ENCODE measurements around the gene LRBA. TPM values are rescaled to one million over a fixed set of nuclear protein-coding genes. Genes with fewer than 3 reads are reported as not detected.

The LRBA gene
- total RNA-seq, 1 experiment from 2014 or later = 55.3 TPM

GRCh38 chr4:150278206-150278605 lies 736.9 kb downstream of the LRBA start:
- H4K20me1 ChIP-seq (ENCODE audit: control insufficient read depth, insufficient read depth, insufficient read length) = no peaks in the 10 kb centered on the region
- no peak overlapping the region for H2AFZ ChIP-seq (ENCODE audit: low read length)
- H2BK5ac ChIP-seq (ENCODE audit: insufficient read length, low read length) = no peak overlapping the region
- Mint-ChIP-seq H3K27ac (no peak overlapping the region), H3K27me3 (ENCODE audit: low read depth) (no peaks in the 10 kb centered on the region), H3K36me3 (ENCODE audit: insufficient read depth in 1 of 3, low read depth in 3 of 3) (peaks cover 21 to 28% (median 26%) of the 10 kb centered on the region in 3 experiments), H3K4me1 (peaks cover 0 to 15% of the 10 kb centered on the region in 2 experiments; a peak in 2 of 4 replicates), H3K4me3 (no peak overlapping the region), H3K9me3 (peaks cover 3 to 9% of the 10 kb centered on the region in 2 experiments; a peak in 3 of 5 replicates)
- no peak overlapping the region for H3T11ph ChIP-seq (ENCODE audit: low read length)
- DNase-seq = no peak
- no peak overlapping the region for H2BK120ac ChIP-seq (ENCODE audit: low read depth, low read length, poor library complexity, severe bottlenecking)
- no peak for TF ChIP-seq CTCF (conservative IDR thresholded peaks at IDR 0.05)
- H3K18ac ChIP-seq (ENCODE audit: insufficient read length, low read depth, low read length) = no peak overlapping the region
- no peaks in the 10 kb centered on the region for H3K4me1 ChIP-seq (ENCODE audit: insufficient read depth, low read length)
- no peak overlapping the region for H3K23ac ChIP-seq (ENCODE audit: insufficient read length, low read depth, low read length)
- H2BK20ac ChIP-seq (ENCODE audit: low read depth, low read length, poor library complexity, severe bottlenecking) = no peak overlapping the region
- H4K91ac ChIP-seq (ENCODE audit: insufficient read length, low read depth, low read length) = no peak overlapping the region
- no peak overlapping the region for H4K8ac ChIP-seq (replicated peaks; ENCODE audit: insufficient read length, low read depth, low read length)
- no peak overlapping the region for H2BK15ac ChIP-seq (ENCODE audit: low read depth, low read length)
- no peaks in the 10 kb centered on the region for H3K27me3 ChIP-seq (ENCODE audit: insufficient read depth, low read length)
- no peak overlapping the region for H3K9ac ChIP-seq (ENCODE audit: extremely low read depth, insufficient read length, low read length)
- H3K4me2 ChIP-seq (ENCODE audit: insufficient read depth, insufficient read length, low read length) = no peak overlapping the region
- H3K23me2 ChIP-seq (ENCODE audit: insufficient read length, low read depth, low read length, poor library complexity, severe bottlenecking) = no peaks in the 10 kb centered on the region
- H2BK12ac ChIP-seq (ENCODE audit: insufficient read length, low read depth, low read length) = no peak overlapping the region
- H3K79me1 ChIP-seq (ENCODE audit: insufficient read depth, low read depth, low read length, poor library complexity, severe bottlenecking) = no peaks in the 10 kb centered on the region
- H3K4ac ChIP-seq (ENCODE audit: low read depth, low read length) = no peak overlapping the region
- H3K79me2 ChIP-seq (ENCODE audit: insufficient read depth, low read length) = no peaks in the 10 kb centered on the region
- no peak overlapping the region for H3K56ac ChIP-seq (ENCODE audit: insufficient read length, low read depth, low read length)
- no peak overlapping the region for H3K14ac ChIP-seq (ENCODE audit: insufficient read depth, low read length)
- H4K5ac ChIP-seq (ENCODE audit: insufficient read length, low read depth, low read length) = no peak overlapping the region
- H3K9me3 ChIP-seq (ENCODE audit: control insufficient read depth, low read depth, low read length) = no peaks in the 10 kb centered on the region
- no CpG with 5 or more reads among the region's 2 CpGs for WGBS (ENCODE audit: extremely low coverage, insufficient read length, low lambda C conversion rate)
- H3K27ac ChIP-seq (ENCODE audit: insufficient read length, low read depth, low read length) = no peak overlapping the region
- no peak overlapping the region for H2AK5ac ChIP-seq (ENCODE audit: insufficient read length, low read length)
